NCI-H146 treated with DMSO at 0.1 percent for 48 hours (cell line): ENCODE data around the gene CCDC30.
A peak's percentile ranks its signal among the peaks of the same experiment; 100 is the strongest.

Experiments used
- DNase-seq: peaks from one replicate; lab custom pipeline; 2025; ENCODE audit not compliant: unreplicated experiment; lab: John Stamatoyannopoulos, UW

The CCDC30 gene

DNA sequence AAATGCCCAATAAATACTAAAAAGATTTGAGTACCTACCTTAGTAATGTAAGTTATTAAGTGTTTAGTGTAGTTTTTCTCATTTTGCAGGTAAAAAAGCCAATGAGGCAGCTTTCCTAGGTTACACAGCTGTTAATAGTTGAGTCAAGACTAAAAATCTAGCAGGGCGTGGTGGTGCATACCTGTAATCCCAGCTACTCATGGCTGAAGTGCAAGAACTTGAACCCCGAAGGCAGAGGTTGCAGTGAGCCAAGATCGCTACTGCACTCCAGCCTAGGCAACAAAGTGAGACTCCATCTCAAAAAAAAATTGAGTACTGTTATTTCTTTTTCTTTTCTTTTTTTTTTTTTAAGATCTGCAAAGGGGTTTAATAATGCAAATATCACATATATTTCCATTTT is 226.8 kb downstream of the CCDC30 start:
- no peak for DNase-seq

DNA sequence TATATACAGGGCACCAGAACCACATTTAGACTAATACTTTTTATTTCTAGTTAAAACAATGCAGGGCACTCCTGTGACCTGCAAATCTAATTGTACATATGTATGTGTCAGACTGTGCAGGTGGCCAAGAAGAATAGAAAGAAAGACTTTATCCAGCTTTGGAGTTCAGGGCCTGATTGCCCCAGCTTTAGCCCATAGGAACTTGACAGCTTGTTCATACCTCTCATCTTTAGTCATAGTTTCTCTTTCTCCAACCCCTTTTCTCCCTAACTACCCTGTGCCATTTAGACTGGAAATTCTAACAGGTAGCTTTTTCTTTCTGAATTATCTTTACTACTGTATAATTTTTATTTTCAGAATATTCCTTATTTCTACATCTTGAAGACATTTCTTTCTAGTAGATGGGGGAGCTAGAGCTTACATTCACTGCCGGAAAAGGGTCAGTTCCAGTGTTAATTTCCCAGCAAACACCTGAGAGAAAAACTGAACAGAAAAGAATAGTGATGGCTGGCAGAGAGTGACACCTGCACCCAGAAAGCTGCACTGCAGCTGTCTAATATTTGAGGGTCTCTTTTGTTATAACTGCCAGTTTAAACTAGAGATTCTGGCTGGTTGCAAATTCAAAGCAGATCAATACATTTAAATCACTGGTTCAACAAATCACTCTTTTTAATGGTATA is 227.5 kb downstream of the CCDC30 start:
- DNase-seq: peak; percentile 11

DNA sequence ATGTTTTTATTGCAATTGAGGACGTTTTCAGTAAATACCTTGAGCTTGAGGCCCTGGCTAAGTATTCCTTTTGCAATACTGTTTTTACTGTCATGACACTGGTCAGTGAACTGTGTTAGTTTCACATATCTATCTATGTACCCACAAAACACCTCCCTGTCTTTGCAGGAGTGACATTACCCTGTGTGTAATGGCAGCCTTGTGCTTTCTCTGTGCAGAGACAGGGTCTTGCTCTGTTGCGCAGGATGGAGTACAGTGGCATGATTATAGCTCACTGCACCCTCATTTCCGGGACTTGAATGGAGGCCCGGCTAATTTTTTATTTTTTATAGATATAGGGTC is 228.0 kb downstream of the CCDC30 start:
- DNase-seq: no peak

DNA sequence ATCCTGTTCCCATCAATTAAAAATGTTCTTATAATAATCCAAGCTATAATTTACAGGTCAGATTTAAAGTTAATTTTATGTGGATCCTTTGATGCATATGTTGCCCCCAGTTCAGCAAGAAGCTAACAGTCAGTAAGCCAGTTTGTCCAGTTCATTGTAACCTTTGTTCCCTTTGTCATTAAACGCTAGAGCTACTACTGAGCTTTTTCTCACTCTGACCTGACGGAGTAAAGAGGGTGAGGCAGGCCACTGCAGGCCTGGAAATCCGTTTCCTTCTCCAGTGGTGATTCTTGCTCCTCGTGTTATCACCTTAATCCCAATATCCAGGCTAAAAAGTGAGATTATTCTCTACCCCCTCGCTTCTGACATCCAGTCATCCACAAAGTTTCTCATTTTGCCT is 229.4 kb downstream of the CCDC30 start:
- no peak for DNase-seq

DNA sequence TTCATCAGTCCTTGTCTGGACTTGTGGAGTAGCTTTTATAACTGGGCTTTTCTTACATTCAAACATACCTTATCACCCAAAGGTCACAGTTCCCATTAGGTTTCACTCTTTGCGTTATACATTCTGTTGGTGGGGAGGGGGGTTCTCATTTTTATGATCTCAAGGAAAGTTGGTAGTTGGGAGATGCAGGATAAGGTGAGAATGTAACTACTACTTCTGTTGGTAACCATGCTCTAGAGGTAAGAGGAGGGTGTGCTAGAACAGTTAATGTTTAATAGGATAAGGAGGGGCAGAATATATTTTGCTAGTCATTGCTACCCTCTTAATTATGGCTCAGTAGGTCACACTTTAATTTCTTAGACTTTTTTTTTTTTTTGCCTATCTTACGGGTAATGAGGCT is 229.8 kb downstream of the CCDC30 start:
- no peak for DNase-seq

DNA sequence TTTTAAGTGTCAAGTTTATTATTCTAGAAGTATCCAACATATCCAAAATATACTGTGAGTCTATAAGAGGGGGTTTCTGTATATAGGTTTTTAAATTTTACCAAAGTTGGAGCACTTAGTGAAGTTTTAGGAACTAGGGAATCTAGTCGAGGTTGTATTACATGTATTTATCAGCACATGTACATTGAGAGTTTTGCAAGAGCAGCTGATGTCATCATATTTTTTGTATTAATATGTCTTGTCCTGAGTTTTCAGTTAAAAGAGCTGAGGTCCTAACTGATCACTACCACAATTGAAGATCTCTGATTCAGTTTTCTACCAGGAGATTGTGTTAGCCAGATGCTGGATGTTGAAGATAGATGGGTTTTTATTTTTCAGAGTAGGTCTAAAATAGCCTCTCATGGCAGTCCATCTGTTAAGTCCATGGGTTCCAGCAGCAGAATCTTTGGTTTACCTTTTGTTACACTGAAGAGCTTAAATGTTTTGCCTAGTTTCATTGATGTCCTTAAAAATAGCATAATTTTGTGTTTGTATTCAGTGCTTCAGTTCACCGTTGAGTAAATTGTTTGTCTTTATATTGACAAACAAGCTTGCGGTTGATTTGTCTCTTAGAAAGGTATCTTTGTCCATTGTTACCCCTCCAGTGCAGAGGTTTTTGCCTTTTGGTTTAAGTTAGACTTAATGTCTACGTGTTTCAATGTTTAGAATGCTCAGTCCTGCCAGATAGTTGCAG is 235.2 kb downstream of the CCDC30 start:
- no peak for DNase-seq

DNA sequence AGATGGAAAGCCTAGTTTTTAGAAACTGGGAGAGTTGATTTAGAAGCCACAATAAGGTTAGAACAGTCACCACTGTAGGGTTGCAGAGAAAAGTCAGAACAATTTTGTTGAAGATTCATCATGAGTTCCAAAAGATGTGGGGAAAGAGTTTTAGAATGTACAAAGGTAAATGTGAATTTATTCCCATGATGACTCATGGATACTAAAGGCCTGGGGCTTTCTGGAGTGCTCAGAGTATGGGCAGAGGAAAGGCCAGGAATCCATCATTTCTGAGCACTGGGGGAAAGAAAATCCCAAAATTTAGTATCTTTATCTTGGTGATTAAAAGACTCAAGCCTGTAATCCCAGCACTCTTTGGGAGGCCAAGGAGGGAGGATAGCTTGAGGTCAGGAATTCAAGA is 236.9 kb downstream of the CCDC30 start:
- DNase-seq: no peak

DNA sequence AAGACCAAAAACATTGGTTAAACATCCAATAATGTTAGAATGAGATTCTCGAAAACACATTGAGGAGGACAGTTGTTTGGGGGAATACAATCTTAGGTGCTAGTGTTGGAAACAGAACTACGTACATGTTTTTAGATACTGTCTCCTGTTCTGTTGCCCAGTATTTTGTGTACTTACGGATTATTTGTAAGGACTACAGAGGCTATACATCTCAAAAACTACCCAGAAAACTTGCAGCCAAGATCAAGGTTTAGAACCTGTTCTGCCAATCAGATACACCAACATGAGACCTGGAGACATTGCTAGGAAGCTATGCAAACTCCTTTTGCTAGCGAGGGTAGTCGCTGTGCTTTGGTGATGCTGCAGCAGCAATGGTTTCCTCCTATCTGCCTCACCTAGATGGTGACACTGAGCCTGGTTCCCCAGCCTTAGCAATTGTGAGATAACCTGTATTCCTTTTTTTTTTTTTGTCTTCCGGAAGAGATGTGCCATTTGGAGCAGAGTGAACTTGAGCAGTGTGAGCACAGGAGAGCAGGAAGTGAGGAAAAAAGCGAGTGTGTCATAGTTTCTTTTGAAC is 240.9 kb downstream of the CCDC30 start:
- no peak for DNase-seq
